Glutamatergic neuron (in vitro differentiated cells): Measurements from ENCODE around the gene CLTRN. TPM values are rescaled to one million over a fixed set of nuclear protein-coding genes. Genes with fewer than 3 reads are reported as not detected.

Source experiments
- DNase-seq: peaks from one replicate; pipeline ENCODE4 v3.0.0; 2022
- H3K27ac Mint-ChIP-seq: one replicate; pipeline ENCODE4 v1.8.0; 2020; ENCODE audit warnings: mild to moderate bottlenecking, mixed read lengths, inconsistent platforms; ENCODE audit not compliant: unreplicated experiment
- H3K27me3 Mint-ChIP-seq: one replicate; pipeline ENCODE4 v1.8.0; 2020; ENCODE audit warnings: mild to moderate bottlenecking, moderate library complexity, mixed read lengths, inconsistent platforms; ENCODE audit not compliant: unreplicated experiment
- H3K36me3 Mint-ChIP-seq: one replicate; pipeline ENCODE4 v1.8.0; 2020; ENCODE audit warnings: mild to moderate bottlenecking, mixed read lengths, inconsistent platforms; ENCODE audit not compliant: unreplicated experiment
- H3K4me1 Mint-ChIP-seq: one replicate; pipeline ENCODE4 v1.8.0; 2020; ENCODE audit warnings: mild to moderate bottlenecking, low read depth, mixed read lengths, inconsistent platforms; ENCODE audit not compliant: unreplicated experiment
- H3K4me3 Mint-ChIP-seq: one replicate; pipeline ENCODE4 v1.8.0; 2020; ENCODE audit warnings: mild to moderate bottlenecking, mixed read lengths, inconsistent platforms; ENCODE audit not compliant: unreplicated experiment
- H3K9me3 Mint-ChIP-seq: one replicate; pipeline ENCODE4 v1.8.0; 2020; ENCODE audit warnings: mild to moderate bottlenecking, moderate library complexity, mixed read lengths, inconsistent platforms; ENCODE audit not compliant: unreplicated experiment
- CTCF ChIP-seq: fragments of 200-600 bp; sonication (generic); IDR thresholded peaks from one replicate; pipeline ENCODE4 v1.5.0; 2021; ENCODE audit not compliant: partially characterized antibody, unreplicated experiment
- total RNA-seq: library from RNA; stranded (reverse); fragmentation: NEBNext Ultra II Directional; extraction: Animal tissue kit (Norgen Biotek cat#: 25700); gene quantifications from one replicate; pipeline ENCODE4 v1.2.1, GENCODE V29; 2021; ENCODE audit not compliant: unreplicated experiment

The CLTRN gene
- total RNA-seq, 1 donor from 2014 or later: 0.27 TPM

GRCh38 chrX:15616531-15616930, 48.1 kb downstream of the CLTRN start:
- Mint-ChIP-seq H3K9me3 (no peaks in the 10 kb centered on the region), H3K4me3 (no peak overlapping the region), H3K36me3 (no peaks in the 10 kb centered on the region), H3K27me3 (no peaks in the 10 kb centered on the region), H3K27ac (no peak overlapping the region), H3K4me1 (no peaks in the 10 kb centered on the region)
- no peak for TF ChIP-seq CTCF
- no peak for DNase-seq

- Mint-ChIP-seq H3K9me3 (no peaks in the 10 kb centered on the region), H3K27ac (no peak overlapping the region), H3K36me3 (no peaks in the 10 kb centered on the region), H3K4me1 (no peaks in the 10 kb centered on the region), H3K4me3 (no peak overlapping the region), H3K27me3 (no peaks in the 10 kb centered on the region)
- no peak for TF ChIP-seq CTCF
- no peak for DNase-seq
Measured at GRCh38 chrX:15607067-15607466, 57.5 kb downstream of the CLTRN start.

- no peak for TF ChIP-seq CTCF
- DNase-seq: no peak
- no peaks in the 10 kb centered on the region for H3K4me1 Mint-ChIP-seq
- H3K27ac Mint-ChIP-seq: no peak overlapping the region
- no peak overlapping the region for H3K4me3 Mint-ChIP-seq
- no peaks in the 10 kb centered on the region for H3K36me3 Mint-ChIP-seq
- no peaks in the 10 kb centered on the region for H3K27me3 Mint-ChIP-seq
- H3K9me3 Mint-ChIP-seq: no peaks in the 10 kb centered on the region
Measured at GRCh38 chrX:15606136-15606535, 58.5 kb downstream of the CLTRN start.

- Mint-ChIP-seq H3K4me3 (no peak overlapping the region), H3K4me1 (no peaks in the 10 kb centered on the region), H3K9me3 (no peaks in the 10 kb centered on the region), H3K36me3 (no peaks in the 10 kb centered on the region), H3K27ac (no peak overlapping the region), H3K27me3 (no peaks in the 10 kb centered on the region)
- TF ChIP-seq CTCF: no peak
- DNase-seq: no peak
Measured at GRCh38 chrX:15605226-15605625, 59.4 kb downstream of the CLTRN start.

GRCh38 chrX:15602761-15603160, 61.8 kb downstream of the CLTRN start:
- H3K4me3 Mint-ChIP-seq: no peak overlapping the region
- TF ChIP-seq CTCF: no peak
- no peaks in the 10 kb centered on the region for H3K4me1 Mint-ChIP-seq
- no peaks in the 10 kb centered on the region for H3K9me3 Mint-ChIP-seq
- H3K27me3 Mint-ChIP-seq: no peaks in the 10 kb centered on the region
- H3K36me3 Mint-ChIP-seq: no peaks in the 10 kb centered on the region
- DNase-seq: no peak
- H3K27ac Mint-ChIP-seq: no peak overlapping the region
